CD4-positive, alpha-beta memory T cell (primary cell): ENCODE data around the gene MCMBP. TPM values are rescaled to one million over a fixed set of nuclear protein-coding genes. Genes with fewer than 3 reads are reported as not detected.
"Not testable (repeated sequence)": the region's sequence is repeated elsewhere in the genome, so short reads cannot be mapped to it uniquely, and the experiment has no call there.

Source experiments
- CTCF ChIA-PET: fragments of 350-600 bp; sonication (Branson Sonifier 250); formaldehyde crosslinking; loops from one replicate; lab custom pipeline; 2021; ENCODE audit warnings: inconsistent platforms; ENCODE audit not compliant: partially characterized antibody; lab: Charles Lee
- POLR2A ChIA-PET: fragments of 350-600 bp; sonication (Branson Sonifier 250); formaldehyde crosslinking; loops from one replicate; lab custom pipeline; 2021; ENCODE audit not compliant: partially characterized antibody; lab: Charles Lee
- DNase-seq, 5 donors: peaks; one replicate each; pipeline versions ENCODE4 v3.0.0 to v3.0.0-alpha.2; 2020 to 2022; ENCODE audit warnings: mixed read lengths in 1 of 5
- H3K27ac ChIP-seq: one replicate; pipeline ENCODE4 v1.7.0; 2013; ENCODE audit warnings: low read depth, low read length
- H3K27me3 ChIP-seq: 2 replicates; pipeline ENCODE4 v1.7.0; 2013; ENCODE audit warnings: mild to moderate bottlenecking, low read length, moderate library complexity; ENCODE audit not compliant: insufficient read depth
- H3K36me3 ChIP-seq: 2 replicates; pipeline ENCODE4 v1.7.0; 2013; ENCODE audit warnings: mild to moderate bottlenecking, low read length, moderate library complexity; ENCODE audit not compliant: insufficient read depth
- H3K4me1 ChIP-seq: 2 replicates; pipeline ENCODE4 v1.7.0; 2013; ENCODE audit warnings: mild to moderate bottlenecking, low read length, moderate library complexity; ENCODE audit not compliant: insufficient read depth
- H3K4me3 ChIP-seq, 2 donors: one replicate each; pipeline ENCODE4 v1.7.0; 2013; ENCODE audit warnings: low read length in 2 of 2, mild to moderate bottlenecking in 1 of 2
- H3K9me3 ChIP-seq, 2 donors: one replicate each; pipeline ENCODE4 v1.7.0; 2013; ENCODE audit warnings: low read length in 2 of 2, control low read depth in 1 of 2; ENCODE audit not compliant: control insufficient read depth in 1 of 2
- H3K27ac Mint-ChIP-seq, 7 donors: one replicate each; pipeline ENCODE4 v1.8.0; 2020 to 2021; ENCODE audit warnings: mixed read lengths in 7 of 7, mild to moderate bottlenecking in 6 of 7, inconsistent platforms in 3 of 7, moderate library complexity in 3 of 7
- H3K27me3 Mint-ChIP-seq, 2 donors: one replicate each; pipeline ENCODE4 v1.8.0; 2020 to 2021; ENCODE audit warnings: mixed read lengths in 2 of 2
- H3K36me3 Mint-ChIP-seq, 2 donors: one replicate each; pipeline ENCODE4 v1.8.0; 2020 to 2021; ENCODE audit warnings: mixed read lengths in 2 of 2, inconsistent platforms in 1 of 2, mild to moderate bottlenecking in 1 of 2
- H3K4me1 Mint-ChIP-seq, 4 donors: one replicate each; pipeline ENCODE4 v1.8.0; 2020 to 2021; ENCODE audit warnings: mixed read lengths in 4 of 4, mild to moderate bottlenecking in 1 of 4
- H3K4me3 Mint-ChIP-seq, 8 donors: one replicate each; pipeline ENCODE4 v1.8.0; 2020 to 2021; ENCODE audit warnings: mixed read lengths in 8 of 8, mild to moderate bottlenecking in 7 of 8, moderate library complexity in 6 of 8, inconsistent platforms in 3 of 8
- H3K9me3 Mint-ChIP-seq, 8 donors: one replicate each; pipeline ENCODE4 v1.8.0; 2020 to 2021; ENCODE audit warnings: mixed read lengths in 8 of 8, mild to moderate bottlenecking in 5 of 8, inconsistent platforms in 3 of 8, moderate library complexity in 1 of 8
- intact Hi-C: fragments of 100-400 bp; cut with micrococcal nuclease; formaldehyde crosslinking; loops from one replicate; pipeline ENCODE4 v1.15.1; 2023
- polyA plus RNA-seq, 2 donors: library from polyadenylated mRNA; unstranded; fragments of 300-500 nt; fragmentation: Illumina TruSeq; gene quantifications; one replicate each; pipeline ENCODE4 v1.2.3, GENCODE V29; 2021
- total RNA-seq, 2 experiments: library from RNA; stranded (reverse); gene quantifications; one replicate each; pipeline ENCODE4 v1.2.3, GENCODE V29; 2021

MCMBP gene
- total and polyA plus RNA-seq, 4 experiments from 2014 or later, result 54.8 to 70.5 (median 62.1) TPM

DNA sequence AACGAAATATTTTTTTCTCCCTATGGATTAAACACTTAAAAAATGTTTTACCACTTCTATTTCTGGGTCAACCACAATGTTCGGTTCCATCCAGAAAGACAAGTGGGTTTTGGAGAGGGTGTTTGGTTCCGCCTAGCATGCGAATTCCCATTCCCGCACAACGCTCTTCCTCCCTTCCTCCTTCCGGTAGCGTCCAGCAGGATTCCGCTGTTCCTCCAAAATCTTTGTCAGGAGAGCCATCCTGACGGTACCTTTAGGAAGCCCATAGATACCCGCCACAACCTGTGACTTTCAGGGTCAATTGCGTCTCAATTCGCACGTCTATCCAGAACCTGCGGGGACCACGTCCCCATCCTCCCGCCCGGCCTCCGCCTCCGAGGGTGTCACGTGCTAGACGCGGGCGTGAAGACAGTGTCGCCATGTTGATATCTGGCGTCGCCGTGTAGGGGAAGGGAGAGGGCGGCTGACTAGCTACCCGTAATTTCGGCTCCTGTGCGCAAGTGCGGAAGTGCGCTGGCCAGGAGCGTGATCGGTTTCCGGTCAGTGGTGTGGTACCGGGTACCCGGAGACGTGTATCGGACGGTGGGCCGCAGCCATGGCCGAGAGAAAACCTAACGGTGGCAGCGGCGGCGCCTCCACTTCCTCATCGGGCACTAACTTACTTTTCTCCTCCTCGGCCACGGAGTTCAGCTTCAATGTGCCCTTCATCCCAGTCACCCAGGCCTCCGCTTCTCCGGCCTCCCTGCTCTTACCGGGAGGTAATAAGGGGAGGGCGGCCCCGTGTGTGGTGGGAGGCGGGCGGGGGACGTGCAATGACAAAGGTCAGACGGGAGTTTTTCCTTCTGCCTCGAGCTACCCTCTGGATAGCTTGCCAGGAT lies 19.8 kb upstream of the MCMBP start, which contains the start of gene SEC23IP:
SEC23IP (plus strand) TSS at position 543 of the 878 bp plus-strand sequence; CDS start at position 596, 53 bp downstream.
- Histone ChIP-seq H3K4me1 (peaks cover 42% of the 10 kb centered on the region), H3K36me3 (no peaks in the 10 kb centered on the region), H3K4me3 (peak within 1 kb of the TSS; percentile 95 to 98), H3K27me3 (no peaks in the 10 kb centered on the region), H3K9me3 (no peaks in the 10 kb centered on the region), H3K27ac (peak within 1 kb of the TSS; percentile 97)
- intact Hi-C loops, result loop anchor here (1.0 kb wide), 1 partner anchor 19 kb away; no protein-coding TSS in a partner anchor
- H3K27me3 Mint-ChIP-seq, result peaks cover 0 to under 1% of the 10 kb centered on the region in 2 donors
- peak within 1 kb of the TSS; percentile 91 to 100 (median 99) for H3K4me3 Mint-ChIP-seq
- H3K36me3 Mint-ChIP-seq, result peaks cover 0 to 23% of the 10 kb centered on the region in 2 donors
- DNase-seq, result peak; percentile 84 to 93 (median 85)
- ChIA-PET CTCF (interaction anchor here (1.0 to 2.5 kb wide), 6 partner anchors 9 to 299 kb away, joined by 3 to 9 read pairs (median 4); partner anchors contain the start of gene INPP5F), POLR2A (interaction anchor here (0.7 to 7.4 kb wide), 12 partner anchors 9 to 1138 kb away, joined by 3 to 109 read pairs (median 4); partner anchors contain the start of genes CACUL1, INPP5F and MCMBP)
- H3K9me3 Mint-ChIP-seq, result no peaks in the 10 kb centered on the region
- H3K27ac Mint-ChIP-seq, result peak within 1 kb of the TSS; percentile 97 to 100 (median 99)
- H3K4me1 Mint-ChIP-seq, result peaks cover 36 to 61% (median 48%) of the 10 kb centered on the region in 4 donors

DNA sequence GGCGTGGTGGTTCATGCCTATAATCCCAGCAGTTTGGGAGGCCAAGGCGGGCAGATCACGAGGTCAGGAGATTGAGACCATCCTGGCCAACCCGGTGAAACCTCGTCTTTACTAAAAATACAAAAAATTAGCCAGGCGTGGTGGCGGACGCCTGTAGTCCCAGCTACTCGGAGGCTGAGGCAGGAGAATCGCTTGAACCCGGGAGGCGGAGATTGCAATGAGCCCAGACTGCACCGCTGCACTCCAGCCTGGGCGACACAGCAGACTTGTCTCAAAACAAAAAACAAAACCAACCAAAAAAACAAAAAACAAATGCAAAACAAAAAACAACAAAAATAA lies 19.2 kb upstream of the MCMBP start:
- ChIA-PET CTCF (interaction anchor here (0.7 to 1.6 kb wide), 7 partner anchors 10 to 299 kb away, joined by 3 to 7 read pairs (median 3); partner anchors contain the start of genes INPP5F and MCMBP), POLR2A (interaction anchor here (0.6 to 7.4 kb wide), 9 partner anchors 9 to 1137 kb away, joined by 3 to 109 read pairs (median 5); partner anchors contain the start of genes CACUL1, MCMBP and RGS10)
- Histone ChIP-seq H3K27ac (peak overlapping the region; percentile 97), H3K4me1 (peaks cover 36% of the 10 kb centered on the region), H3K4me3 (peak overlapping the region; percentile 95 to 98)
- H3K9me3 ChIP-seq, H3K9me3 Mint-ChIP-seq, DNase-seq, H3K27me3 ChIP-seq, H3K27me3 Mint-ChIP-seq, H3K36me3 ChIP-seq: not testable (repeated sequence)
- peak overlapping the region; percentile 91 to 100 (median 99) for H3K4me3 Mint-ChIP-seq
- peak overlapping the region in 6 of 7 donors; percentile 99 to 100 (median 100) for H3K27ac Mint-ChIP-seq
- peaks cover 0 to 19% of the 10 kb centered on the region in 2 donors for H3K36me3 Mint-ChIP-seq
- intact Hi-C loops, result loop anchor here (1.0 kb wide), 1 partner anchor 19 kb away; no protein-coding TSS in a partner anchor
- peaks cover 31 to 55% (median 42%) of the 10 kb centered on the region in 4 donors for H3K4me1 Mint-ChIP-seq

DNA sequence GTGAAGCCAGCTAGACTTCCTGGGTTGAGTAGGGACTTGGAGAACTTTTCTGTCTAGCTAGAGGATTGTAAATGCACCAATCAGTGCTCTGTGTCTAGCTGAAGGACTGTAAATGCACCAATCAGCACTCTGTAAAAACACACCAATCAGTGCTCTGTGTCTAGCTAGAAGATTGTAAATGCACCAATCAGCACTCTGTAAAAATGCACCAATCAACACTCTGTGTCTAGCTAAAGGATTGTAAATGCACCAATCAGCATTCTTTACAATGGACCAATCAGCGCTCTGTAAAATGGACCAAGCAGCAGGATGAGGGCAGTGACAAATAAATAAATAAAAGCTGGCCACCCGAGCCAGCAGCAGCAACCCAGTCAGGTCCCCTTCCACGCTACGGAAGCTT lies 17.7 kb upstream of the MCMBP start:
- H3K27ac ChIP-seq, H3K9me3 ChIP-seq, H3K27me3 Mint-ChIP-seq, H3K27ac Mint-ChIP-seq, H3K27me3 ChIP-seq, H3K36me3 ChIP-seq, intact Hi-C loops, DNase-seq, H3K4me3 ChIP-seq, H3K9me3 Mint-ChIP-seq: not testable (repeated sequence)
- Mint-ChIP-seq H3K4me1 (peaks cover 18 to 40% (median 28%) of the 10 kb centered on the region in 4 donors), H3K4me3 (peak overlapping the region in 3 of 8 donors; percentile 25 to 52 (median 46)), H3K36me3 (peaks cover 0 to 12% of the 10 kb centered on the region in 2 donors)
- POLR2A ChIA-PET, result interaction anchor here (7.4 kb wide), 1 partner anchor 18 kb away, joined by 109 read pairs; the partner anchor contains the start of gene MCMBP
- peaks cover 28% of the 10 kb centered on the region for H3K4me1 ChIP-seq
- CTCF ChIA-PET, result interaction anchor here (1.6 kb wide), 1 partner anchor 17 kb away, joined by 7 read pairs; the partner anchor contains the start of gene MCMBP

DNA sequence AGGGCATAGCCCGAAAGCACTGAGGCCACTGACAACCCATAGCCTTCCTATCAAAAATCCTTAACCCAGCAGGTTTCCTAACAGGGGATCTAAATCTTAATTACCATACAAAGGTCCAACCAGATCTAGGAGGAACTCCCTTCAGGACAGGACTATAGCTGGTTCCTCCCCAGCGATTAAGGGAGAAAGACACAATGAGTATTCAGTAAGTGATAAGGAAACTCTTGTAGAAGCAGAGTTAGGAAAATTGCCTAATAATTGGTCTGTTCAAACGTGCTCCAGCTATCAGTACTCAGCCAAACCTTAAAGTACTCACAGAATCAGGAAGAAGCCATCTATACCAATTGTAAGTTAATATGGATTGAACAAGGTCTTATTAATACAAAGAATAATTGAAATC lies 16.6 kb upstream of the MCMBP start:
- DNase-seq, H3K27ac ChIP-seq, H3K9me3 ChIP-seq, CTCF ChIA-PET, H3K9me3 Mint-ChIP-seq, H3K27me3 ChIP-seq, H3K36me3 ChIP-seq, H3K4me3 Mint-ChIP-seq, intact Hi-C loops, H3K27me3 Mint-ChIP-seq, H3K4me3 ChIP-seq, H3K27ac Mint-ChIP-seq: not testable (repeated sequence)
- peaks cover 17% of the 10 kb centered on the region for H3K4me1 ChIP-seq
- POLR2A ChIA-PET, result interaction anchor here (7.4 kb wide), 1 partner anchor 17 kb away, joined by 109 read pairs; the partner anchor contains the start of gene MCMBP
- H3K4me1 Mint-ChIP-seq, result peaks cover 11 to 29% (median 19%) of the 10 kb centered on the region in 4 donors
- H3K36me3 Mint-ChIP-seq, result peaks cover 0 to 12% of the 10 kb centered on the region in 2 donors

DNA sequence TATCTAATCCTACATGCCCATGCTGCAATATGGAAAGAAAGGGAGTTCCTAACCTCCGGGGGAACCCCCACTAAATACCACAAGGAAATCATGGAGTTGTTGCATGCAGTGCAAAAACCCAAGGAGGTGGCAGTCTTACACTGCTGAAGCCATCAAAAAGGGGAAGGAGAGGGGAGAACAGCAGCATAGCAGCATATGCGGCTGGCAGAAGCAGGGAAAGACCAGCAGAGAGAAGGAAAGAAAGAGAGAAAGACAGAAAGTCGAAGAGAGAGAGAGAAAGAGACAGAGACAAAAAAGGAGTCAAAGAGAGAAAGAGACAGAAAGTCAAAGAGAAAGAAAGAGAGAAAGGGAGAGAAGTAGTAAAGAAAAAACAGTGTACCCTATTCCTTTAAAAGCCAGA lies 16.1 kb upstream of the MCMBP start:
- H3K4me3 Mint-ChIP-seq, result peak overlapping the region in 1 of 8 donors; percentile 21
- H3K27ac Mint-ChIP-seq, H3K27me3 Mint-ChIP-seq, H3K27me3 ChIP-seq, H3K9me3 Mint-ChIP-seq, H3K9me3 ChIP-seq, DNase-seq, H3K4me3 ChIP-seq, intact Hi-C loops, CTCF ChIA-PET, H3K36me3 ChIP-seq, H3K27ac ChIP-seq: not testable (repeated sequence)
- H3K36me3 Mint-ChIP-seq, result peaks cover 0 to 12% of the 10 kb centered on the region in 2 donors
- POLR2A ChIA-PET, result interaction anchor here (7.4 kb wide), 1 partner anchor 16 kb away, joined by 109 read pairs; the partner anchor contains the start of gene MCMBP
- peaks cover 13% of the 10 kb centered on the region for H3K4me1 ChIP-seq
- peaks cover 6 to 24% (median 14%) of the 10 kb centered on the region in 4 donors for H3K4me1 Mint-ChIP-seq

DNA sequence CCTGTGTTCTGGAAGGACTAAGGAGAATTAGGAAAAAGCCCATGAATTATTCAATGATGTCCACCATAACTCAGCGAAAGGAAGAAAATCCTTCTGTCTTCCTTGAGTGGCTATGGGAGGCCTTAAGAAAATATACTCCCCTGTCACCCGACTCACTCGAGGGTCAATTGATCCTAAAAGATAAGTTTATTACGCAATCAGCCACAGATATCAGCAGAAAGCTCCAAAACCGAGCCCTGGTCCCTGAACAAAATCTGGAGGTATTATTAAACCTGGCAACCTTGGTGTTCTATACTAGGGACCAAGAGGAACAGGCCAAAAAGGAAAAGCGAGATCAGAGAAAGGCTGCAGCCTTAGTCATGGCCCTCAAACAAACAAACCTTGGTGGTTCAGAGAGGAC lies 13.4 kb upstream of the MCMBP start:
- H3K4me3 Mint-ChIP-seq, H3K4me1 ChIP-seq, H3K9me3 ChIP-seq, H3K4me3 ChIP-seq, intact Hi-C loops, H3K36me3 Mint-ChIP-seq, H3K27me3 ChIP-seq, H3K9me3 Mint-ChIP-seq, H3K27ac ChIP-seq, H3K4me1 Mint-ChIP-seq, H3K36me3 ChIP-seq, DNase-seq, H3K27me3 Mint-ChIP-seq: not testable (repeated sequence)
- peak overlapping the region in 1 of 7 donors; percentile 30 for H3K27ac Mint-ChIP-seq
- ChIA-PET CTCF (interaction anchor here (1.5 kb wide), 1 partner anchor 13 kb away, joined by 3 read pairs; no protein-coding TSS in a partner anchor), POLR2A (interaction anchor here (1.1 kb wide), 1 partner anchor 20 kb away, joined by 3 read pairs; no protein-coding TSS in a partner anchor)
